ENCODE measurements around the gene DDX31.
A peak's percentile ranks its signal among the peaks of the same experiment; 100 is the strongest.
"Not testable (repeated sequence)": the region's sequence is repeated elsewhere in the genome, so short reads cannot be mapped to it uniquely, and the experiment has no call there.

The DDX31 gene

GRCh38 chr9:132572921-132573320 lies 96.9 kb downstream of the DDX31 start:
- DNase-seq (ENCODE audit: low spot score) = no peak
- peak; percentile 40; the same call in 2 of the 3 replicates for ATAC-seq (ENCODE audit: low read depth)
- H3K36me3 ChIP-seq (ENCODE audit: low read depth) = no peaks in the 10 kb centered on the region
- H3K27ac ChIP-seq (ENCODE audit: poor library complexity, severe bottlenecking) = no peak overlapping the region
- H3K4me3 ChIP-seq (ENCODE audit: severe bottlenecking) = no peak overlapping the region
- no peaks in the 10 kb centered on the region for H3K4me1 ChIP-seq (ENCODE audit: insufficient read depth, poor library complexity, severe bottlenecking)
- TF ChIP-seq CTCF (IDR thresholded peaks at IDR 0.05; ENCODE audit: poor library complexity, severe bottlenecking) = no peak
- peaks cover 30% of the 10 kb centered on the region for H3K27me3 ChIP-seq (ENCODE audit: insufficient read depth, poor library complexity, severe bottlenecking)
- H3K9me3 ChIP-seq (ENCODE audit: severe bottlenecking) = no peaks in the 10 kb centered on the region

GRCh38 chr9:132571806-132572600 lies 97.8 kb downstream of the DDX31 start:
- Histone ChIP-seq H3K36me3 (ENCODE audit: low read depth) (no peaks in the 10 kb centered on the region), H3K4me1 (ENCODE audit: insufficient read depth, poor library complexity, severe bottlenecking) (no peaks in the 10 kb centered on the region), H3K27me3 (ENCODE audit: insufficient read depth, poor library complexity, severe bottlenecking) (peaks cover 22% of the 10 kb centered on the region), H3K27ac (ENCODE audit: poor library complexity, severe bottlenecking) (no peak overlapping the region), H3K4me3 (ENCODE audit: severe bottlenecking) (no peak overlapping the region), H3K9me3 (ENCODE audit: severe bottlenecking) (no peaks in the 10 kb centered on the region)
- no peak for TF ChIP-seq CTCF (IDR thresholded peaks at IDR 0.05; ENCODE audit: poor library complexity, severe bottlenecking)
- DNase-seq (ENCODE audit: low spot score) (no peak), ATAC-seq (ENCODE audit: low read depth) (no peak)

GRCh38 chr9:132568787-132569186 lies 101.0 kb downstream of the DDX31 start:
- not testable (repeated sequence) for H3K36me3 ChIP-seq (ENCODE audit: low read depth); H3K9me3 ChIP-seq (ENCODE audit: severe bottlenecking); H3K4me1 ChIP-seq (ENCODE audit: insufficient read depth, poor library complexity, severe bottlenecking); H3K4me3 ChIP-seq (ENCODE audit: severe bottlenecking); H3K27ac ChIP-seq (ENCODE audit: poor library complexity, severe bottlenecking); DNase-seq (ENCODE audit: low spot score); ATAC-seq (ENCODE audit: low read depth)
- H3K27me3 ChIP-seq (ENCODE audit: insufficient read depth, poor library complexity, severe bottlenecking) = peaks cover 25% of the 10 kb centered on the region

GRCh38 chr9:132564526-132564925 lies 105.3 kb downstream of the DDX31 start:
- TF ChIP-seq CTCF (IDR thresholded peaks at IDR 0.05; ENCODE audit: poor library complexity, severe bottlenecking) = no peak
- no peak overlapping the region for H3K4me3 ChIP-seq (ENCODE audit: severe bottlenecking)

GRCh38 chr9:132562306-132562573 lies 107.5 kb downstream of the DDX31 start:
- no peaks in the 10 kb centered on the region for H3K36me3 ChIP-seq (ENCODE audit: low read depth)
- no peaks in the 10 kb centered on the region for H3K9me3 ChIP-seq (ENCODE audit: severe bottlenecking)
- no peaks in the 10 kb centered on the region for H3K4me1 ChIP-seq (ENCODE audit: insufficient read depth, poor library complexity, severe bottlenecking)
- no peak for TF ChIP-seq CTCF (IDR thresholded peaks at IDR 0.05; ENCODE audit: poor library complexity, severe bottlenecking)
- H3K27ac ChIP-seq (ENCODE audit: poor library complexity, severe bottlenecking) = no peak overlapping the region
- H3K4me3 ChIP-seq (ENCODE audit: severe bottlenecking) = no peak overlapping the region
- H3K27me3 ChIP-seq (ENCODE audit: insufficient read depth, poor library complexity, severe bottlenecking) = peaks cover 50% of the 10 kb centered on the region
- DNase-seq (ENCODE audit: low spot score) (no peak), ATAC-seq (ENCODE audit: low read depth) (no peak)

More at GRCh38 chr9:132564526-132564925, 105.3 kb downstream of the DDX31 start:
- H3K27me3 ChIP-seq (ENCODE audit: insufficient read depth, poor library complexity, severe bottlenecking) = peaks cover 44% of the 10 kb centered on the region
- no peak for DNase-seq (ENCODE audit: low spot score)
- H3K9me3 ChIP-seq (ENCODE audit: severe bottlenecking) = no peaks in the 10 kb centered on the region
- ATAC-seq (ENCODE audit: low read depth) = no peak
- H3K4me1 ChIP-seq (ENCODE audit: insufficient read depth, poor library complexity, severe bottlenecking) = no peaks in the 10 kb centered on the region
- no peaks in the 10 kb centered on the region for H3K36me3 ChIP-seq (ENCODE audit: low read depth)
- H3K27ac ChIP-seq (ENCODE audit: poor library complexity, severe bottlenecking) = no peak overlapping the region

Measured in RWPE2 (cell line).